ENCODE data around the gene NEK1. TPM values are rescaled to one million over a fixed set of nuclear protein-coding genes. Genes with fewer than 3 reads are reported as not detected.
"Not testable (repeated sequence)": the region's sequence is repeated elsewhere in the genome, so short reads cannot be mapped to it uniquely, and the experiment has no call there.

Gene NEK1
- total RNA-seq, 2 experiments from 2014 or later = 15.4 to 16.9 TPM

GRCh38 chr4:169438057-169438480, 174.3 kb downstream of the NEK1 start:
- no peaks in the 10 kb centered on the region for H3K4me1 Mint-ChIP-seq
- H3K27ac Mint-ChIP-seq = no peak overlapping the region
- H3K9me3 Mint-ChIP-seq = peaks cover 6% of the 10 kb centered on the region

GRCh38 chr4:169437299-169438047, 174.9 kb downstream of the NEK1 start:
- Mint-ChIP-seq H3K4me1 (no peaks in the 10 kb centered on the region), H3K9me3 (peaks cover 4% of the 10 kb centered on the region), H3K4me3 (no peak overlapping the region), H3K36me3 (peaks cover 6% of the 10 kb centered on the region), H3K27me3 (no peaks in the 10 kb centered on the region), H3K27ac (no peak overlapping the region)
- POLR2A ChIA-PET = no interaction called here
- no peak for ATAC-seq (ENCODE audit: low read depth)
- no peak for DNase-seq

More at GRCh38 chr4:169438057-169438480, 174.3 kb downstream of the NEK1 start:
- DNase-seq (no peak), ATAC-seq (ENCODE audit: low read depth) (no peak)
- no peaks in the 10 kb centered on the region for H3K27me3 Mint-ChIP-seq
- H3K36me3 Mint-ChIP-seq = peaks cover 8% of the 10 kb centered on the region
- H3K4me3 Mint-ChIP-seq = no peak overlapping the region
- POLR2A ChIA-PET = no interaction called here

- Mint-ChIP-seq H3K27ac (no peak overlapping the region), H3K36me3 (peaks cover 1% of the 10 kb centered on the region), H3K9me3 (no peaks in the 10 kb centered on the region), H3K27me3 (no peaks in the 10 kb centered on the region), H3K4me1 (no peaks in the 10 kb centered on the region), H3K4me3 (no peak overlapping the region)
- POLR2A ChIA-PET = no interaction called here
- ATAC-seq (ENCODE audit: low read depth) = no peak
- DNase-seq = no peak
Measured at GRCh38 chr4:169436734-169437133, 175.6 kb downstream of the NEK1 start.

- Mint-ChIP-seq H3K27me3 (no peaks in the 10 kb centered on the region), H3K4me3 (no peak overlapping the region), H3K27ac (no peak overlapping the region), H3K36me3 (peaks cover 13% of the 10 kb centered on the region), H3K9me3 (no peaks in the 10 kb centered on the region), H3K4me1 (no peaks in the 10 kb centered on the region)
- POLR2A ChIA-PET = no interaction called here
- ATAC-seq (ENCODE audit: low read depth) (no peak), DNase-seq (no peak)
Measured at GRCh38 chr4:169428376-169428775, 184.0 kb downstream of the NEK1 start.

GRCh38 chr4:169427727-169428126, 184.7 kb downstream of the NEK1 start:
- H3K4me1 Mint-ChIP-seq; POLR2A ChIA-PET; H3K27ac Mint-ChIP-seq; H3K9me3 Mint-ChIP-seq; ATAC-seq (ENCODE audit: low read depth); DNase-seq; H3K27me3 Mint-ChIP-seq; H3K4me3 Mint-ChIP-seq: not testable (repeated sequence)
- peaks cover 14% of the 10 kb centered on the region for H3K36me3 Mint-ChIP-seq

GRCh38 chr4:169420291-169420690, 192.1 kb downstream of the NEK1 start:
- DNase-seq = no peak
- Mint-ChIP-seq H3K4me1 (peaks cover 9% of the 10 kb centered on the region), H3K9me3 (peaks cover 3% of the 10 kb centered on the region), H3K4me3 (no peak overlapping the region), H3K27me3 (no peaks in the 10 kb centered on the region), H3K27ac (no peak overlapping the region), H3K36me3 (peaks cover 25% of the 10 kb centered on the region)
- POLR2A ChIA-PET = no interaction called here
- ATAC-seq (ENCODE audit: low read depth) = no peak

- DNase-seq = no peak
- H3K36me3 Mint-ChIP-seq = peaks cover 20% of the 10 kb centered on the region
- H3K27ac Mint-ChIP-seq = no peak overlapping the region
- no peak for ATAC-seq (ENCODE audit: low read depth)
- peaks cover 9% of the 10 kb centered on the region for H3K4me1 Mint-ChIP-seq
- POLR2A ChIA-PET = no interaction called here
- H3K9me3 Mint-ChIP-seq = peaks cover 3% of the 10 kb centered on the region
- H3K27me3 Mint-ChIP-seq = no peaks in the 10 kb centered on the region
- H3K4me3 Mint-ChIP-seq = no peak overlapping the region
Measured at GRCh38 chr4:169418846-169419245, 193.5 kb downstream of the NEK1 start.

GRCh38 chr4:169417629-169418282, 194.6 kb downstream of the NEK1 start:
- POLR2A ChIA-PET = interaction anchor here (1.0 kb wide), 1 partner anchor 408 kb away, joined by 3 read pairs; the partner anchor contains the start of gene CBR4
- Mint-ChIP-seq H3K4me3 (no peak overlapping the region), H3K4me1 (peaks cover 10% of the 10 kb centered on the region)

GRCh38 chr4:169416997-169417396, 195.4 kb downstream of the NEK1 start:
- DNase-seq = no peak
- Mint-ChIP-seq H3K27me3 (no peaks in the 10 kb centered on the region), H3K4me1 (peaks cover 15% of the 10 kb centered on the region), H3K36me3 (peaks cover 17% of the 10 kb centered on the region), H3K27ac (peak overlapping the region; percentile 12), H3K4me3 (no peak overlapping the region), H3K9me3 (peaks cover 3% of the 10 kb centered on the region)
- POLR2A ChIA-PET = interaction anchor here (1.0 kb wide), 1 partner anchor 407 kb away, joined by 3 read pairs; the partner anchor contains the start of gene CBR4
- ATAC-seq (ENCODE audit: low read depth) = peak; percentile 58

More at GRCh38 chr4:169417629-169418282, 194.6 kb downstream of the NEK1 start:
- DNase-seq (no peak), ATAC-seq (ENCODE audit: low read depth) (no peak)
- Mint-ChIP-seq H3K36me3 (peaks cover 20% of the 10 kb centered on the region), H3K27me3 (no peaks in the 10 kb centered on the region), H3K27ac (no peak overlapping the region), H3K9me3 (peaks cover 3% of the 10 kb centered on the region)

GRCh38 chr4:169416461-169416860, 195.9 kb downstream of the NEK1 start:
- Mint-ChIP-seq H3K4me1 (peaks cover 17% of the 10 kb centered on the region), H3K4me3 (no peak overlapping the region), H3K36me3 (peaks cover 13% of the 10 kb centered on the region), H3K9me3 (peaks cover 3% of the 10 kb centered on the region), H3K27me3 (no peaks in the 10 kb centered on the region), H3K27ac (no peak overlapping the region)
- DNase-seq (no peak), ATAC-seq (ENCODE audit: low read depth) (no peak)
- POLR2A ChIA-PET = no interaction called here

- Mint-ChIP-seq H3K4me3 (no peak overlapping the region), H3K4me1 (peaks cover 30% of the 10 kb centered on the region), H3K27me3 (no peaks in the 10 kb centered on the region), H3K27ac (no peak overlapping the region), H3K36me3 (peaks cover 10% of the 10 kb centered on the region), H3K9me3 (peaks cover 3% of the 10 kb centered on the region)
- POLR2A ChIA-PET = no interaction called here
- ATAC-seq (ENCODE audit: low read depth) = no peak
- DNase-seq = no peak
Measured at GRCh38 chr4:169414913-169415312, 197.5 kb downstream of the NEK1 start.

GRCh38 chr4:169412046-169412445, 200.3 kb downstream of the NEK1 start:
- DNase-seq = no peak
- H3K4me3 Mint-ChIP-seq = no peak overlapping the region
- ATAC-seq (ENCODE audit: low read depth) = no peak
- POLR2A ChIA-PET = no interaction called here
- H3K36me3 Mint-ChIP-seq = peaks cover 13% of the 10 kb centered on the region
- H3K27ac Mint-ChIP-seq = no peak overlapping the region
- peaks cover 35% of the 10 kb centered on the region for H3K4me1 Mint-ChIP-seq
- no peaks in the 10 kb centered on the region for H3K27me3 Mint-ChIP-seq
- peaks cover 3% of the 10 kb centered on the region for H3K9me3 Mint-ChIP-seq

- H3K27me3 Mint-ChIP-seq = no peaks in the 10 kb centered on the region
- H3K4me1 Mint-ChIP-seq = peaks cover 29% of the 10 kb centered on the region
- peaks cover 13% of the 10 kb centered on the region for H3K36me3 Mint-ChIP-seq
- H3K27ac Mint-ChIP-seq = peak overlapping the region; percentile 87
- POLR2A ChIA-PET = interaction anchor here (0.8 kb wide), 1 partner anchor 58 kb away, joined by 4 read pairs; no protein-coding TSS in a partner anchor
- H3K9me3 Mint-ChIP-seq = peaks cover 1% of the 10 kb centered on the region
- peak; percentile 100 for ATAC-seq (ENCODE audit: low read depth)
- peak overlapping the region; percentile 72 for H3K4me3 Mint-ChIP-seq
- DNase-seq = peak; percentile 55
Measured at GRCh38 chr4:169410839-169411770, 201.3 kb downstream of the NEK1 start.

Measured in activated naive CD8-positive, alpha-beta T cell treated with anti-CD3 and anti-CD28 coated beads, Interleukin-2, amount 10 ng/mL, durations not matched to agents 7 days and 5 days (primary cell).